Adrenal gland (tissue), 12 donors: ENCODE results near the gene FAIM2. TPM values are rescaled to one million over a fixed set of nuclear protein-coding genes. Genes with fewer than 3 reads are reported as not detected.

Experiments used
- DNase-seq, 7 donors: peaks; one replicate each; pipeline ENCODE4 v3.0.0-alpha.2; 2019 to 2020
- H3K27ac ChIP-seq, 5 donors: fragments of 200-600 bp; sonication (generic) in 4 of 5; 1 replicate in 3 of 5; 2 replicates in 2 of 5; pipeline versions ENCODE4 v1.5.1 to v1.8.0; 2016 to 2020; ENCODE audit warnings: mild to moderate bottlenecking in 1 of 5
- H3K27me3 ChIP-seq: fragments of 200-600 bp; 2 replicates; pipeline ENCODE4 v1.8.0; 2021
- H3K36me3 ChIP-seq, 2 donors: fragments of 200-600 bp; replicated peaks in 1 of 2; 1 replicate in 1 of 2; 2 replicates in 1 of 2; pipeline versions ENCODE4 v1.5.1 to v1.8.0; 2018 to 2022
- H3K4me1 ChIP-seq, 2 donors: fragments of 200-600 bp; replicated peaks in 1 of 2; 1 replicate in 1 of 2; 2 replicates in 1 of 2; pipeline versions ENCODE4 v1.5.1 to v1.8.0; 2018 to 2021
- H3K4me3 ChIP-seq, 4 donors: fragments of 200-600 bp; sonication (generic) in 3 of 4; one replicate each; pipeline ENCODE4 v1.5.1; 2016 to 2018
- H3K9me3 ChIP-seq, 3 donors: fragments of 200-600 bp; sonication (generic) in 1 of 3; replicated peaks in 1 of 3; 1 replicate in 2 of 3; 2 replicates in 1 of 3; pipeline versions ENCODE4 v1.5.1 to v1.8.0; 2016 to 2021
- CTCF ChIP-seq, 6 experiments: fragments of 450-650 bp in 4 of 6; fragments of 200-600 bp in 2 of 6; sonication (generic) in 1 of 6; IDR thresholded peaks; 1 replicate in 5 of 6; 2 replicates in 1 of 6; pipeline versions ENCODE4 v1.5.1 to v1.8.0; 2016 to 2021; ENCODE audit warnings: antibody characterized with exemption in 6 of 6, mild to moderate bottlenecking in 2 of 6, moderate library complexity in 1 of 6
- POLR2A ChIP-seq, 2 donors: fragments of 450-650 bp; IDR thresholded peaks; one replicate each; pipeline ENCODE4 v1.6.1; 2017; ENCODE audit warnings: antibody characterized with exemption in 2 of 2, mild to moderate bottlenecking in 2 of 2, moderate library complexity in 1 of 2
- WGBS, 4 donors: extraction: QIAGEN DNeasy Blood & Tissue Kit in 2 of 4; methylation state at CpG; one replicate each; pipeline versions ENCODE4 v1.1.5 to v1.1.7; 2013 to 2017; 5-methylcytosine and 5-hydroxymethylcytosine counted together
- intact Hi-C, 2 donors: fragments of 100-400 bp; cut with DNase I; formaldehyde crosslinking; loops; one replicate each; pipeline versions ENCODE4 v1.14.1 to v1.15.0; 2022 to 2023
- polyA plus RNA-seq, 3 donors: library from polyadenylated mRNA; stranded (reverse); fragments of 200-250 nt in 2 of 3; fragments of 350-450 nt in 1 of 3; fragmentation: Illumina TruSeq in 1 of 3; extraction: RNeasy Lipid Tissue Mini Kit (QIAGEN cat#74804) in 1 of 3; gene quantifications; one replicate each; pipeline ENCODE4 v1.2.3, GENCODE V29; 2013 to 2014
- total RNA-seq, 9 donors: library from RNA; depleted of rRNA in 4 of 9; stranded (reverse); fragments of >200 nt in 4 of 9; fragments of 120-200 nt in 1 of 9; fragmentation: NEBNext Ultra II Directional in 1 of 9; extraction: Animal tissue kit (Norgen Biotek cat#: 25700) in 1 of 9; gene quantifications; one replicate each; pipeline versions ENCODE4 v1.1.0 to v1.2.4, GENCODE V29; 2013 to 2023
- donor health status: healthy with polysubstance abuse.
- donor health status: Bipolar disorder and iron deficiency.
- donor health status: DM: yes; HTN: yes; CAD: no.
- donor health status: DM: no; HTN: no; CAD: no.
- donor health status: DM: no; HTN: no; CAD: no.
- donor health status: DM: yes; HTN: yes; CAD: no.

The FAIM2 gene
- total and polyA plus RNA-seq, 12 donors, result 0.35 to 50.8 (median 8.7) TPM

GRCh38 chr12:49917166-49917787 lies 13.6 kb upstream of the FAIM2 start:
- no peak overlapping the region for H3K4me3 ChIP-seq
- peaks cover 0 to 9% of the 10 kb centered on the region in 2 donors for H3K4me1 ChIP-seq
- DNase-seq, result no peak
- intact Hi-C loops, result no loop called here
- no peaks in the 10 kb centered on the region for H3K36me3 ChIP-seq
- no peak overlapping the region for H3K27ac ChIP-seq
- no peaks in the 10 kb centered on the region for H3K9me3 ChIP-seq
- 77 to 93% (median 88%) methylated on average over 11 to 12 of the region's 12 CpGs for WGBS, 4 donors
- TF ChIP-seq CTCF (IDR thresholded peaks at IDR 0.05) (no peak), POLR2A (IDR thresholded peaks at IDR 0.05) (no peak)
- H3K27me3 ChIP-seq, result no peaks in the 10 kb centered on the region

DNA sequence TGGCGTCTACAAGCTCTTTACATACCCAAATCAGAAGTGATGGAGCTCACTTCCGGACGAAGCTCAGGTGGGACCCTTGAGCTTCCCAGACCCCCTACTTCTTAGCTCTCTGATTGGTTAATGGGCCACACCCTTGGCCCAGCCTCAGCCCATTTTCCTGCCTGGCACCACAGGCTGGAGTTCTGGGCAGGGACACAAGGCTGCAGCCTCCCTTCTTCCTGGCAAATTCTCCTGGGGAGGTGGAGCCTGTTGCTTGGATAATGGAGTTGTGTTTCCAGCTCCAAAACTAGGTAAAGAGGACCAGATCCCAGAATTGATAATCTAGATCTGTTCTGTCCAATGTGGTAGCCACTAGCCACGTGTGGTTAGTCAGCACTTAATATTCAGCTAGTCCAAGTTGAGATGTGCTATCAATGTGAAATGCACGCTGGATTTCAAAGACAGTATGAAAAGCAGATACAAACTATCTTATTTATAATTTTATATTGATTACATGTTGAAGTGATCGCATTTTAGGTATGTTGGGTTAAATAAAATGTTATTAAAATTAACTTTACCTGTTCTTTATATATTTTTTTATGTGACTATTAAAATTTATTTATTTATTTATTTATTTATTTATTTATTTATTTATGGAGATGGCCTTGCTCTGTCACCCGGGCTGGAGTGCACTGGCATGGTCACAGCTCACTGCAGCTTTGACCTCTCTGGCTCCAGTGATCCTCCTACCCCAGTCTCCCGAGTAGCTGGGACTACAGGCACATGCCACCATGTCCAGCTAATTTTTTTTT lies 12.6 kb upstream of the FAIM2 start:
- Histone ChIP-seq H3K27me3 (no peaks in the 10 kb centered on the region), H3K4me3 (no peak overlapping the region), H3K27ac (no peak overlapping the region), H3K4me1 (peaks cover 0 to 6% of the 10 kb centered on the region in 2 donors), H3K36me3 (no peaks in the 10 kb centered on the region), H3K9me3 (no peaks in the 10 kb centered on the region)
- no peak for TF ChIP-seq CTCF (IDR thresholded peaks at IDR 0.05)
- TF ChIP-seq POLR2A (IDR thresholded peaks at IDR 0.05), result no peak
- WGBS, 4 donors, result 64 to 80% (median 71%) methylated on average over 8 of the region's 8 CpGs
- intact Hi-C loops, result no loop called here
- DNase-seq, result no peak

- TF ChIP-seq POLR2A (IDR thresholded peaks at IDR 0.05) (no peak), CTCF (IDR thresholded peaks at IDR 0.05) (no peak)
- intact Hi-C loops, result no loop called here
- H3K36me3 ChIP-seq, result no peaks in the 10 kb centered on the region
- H3K4me1 ChIP-seq, result peaks cover 0 to 4% of the 10 kb centered on the region in 2 donors
- no peak for DNase-seq
- 72 to 86% (median 81%) methylated on average over 15 to 16 of the region's 16 CpGs for WGBS, 4 donors
- H3K9me3 ChIP-seq, result no peaks in the 10 kb centered on the region
- no peak overlapping the region for H3K4me3 ChIP-seq
- no peaks in the 10 kb centered on the region for H3K27me3 ChIP-seq
- no peak overlapping the region for H3K27ac ChIP-seq
Observed at GRCh38 chr12:49912345-49913255, 8.9 kb upstream of the FAIM2 start.

DNA sequence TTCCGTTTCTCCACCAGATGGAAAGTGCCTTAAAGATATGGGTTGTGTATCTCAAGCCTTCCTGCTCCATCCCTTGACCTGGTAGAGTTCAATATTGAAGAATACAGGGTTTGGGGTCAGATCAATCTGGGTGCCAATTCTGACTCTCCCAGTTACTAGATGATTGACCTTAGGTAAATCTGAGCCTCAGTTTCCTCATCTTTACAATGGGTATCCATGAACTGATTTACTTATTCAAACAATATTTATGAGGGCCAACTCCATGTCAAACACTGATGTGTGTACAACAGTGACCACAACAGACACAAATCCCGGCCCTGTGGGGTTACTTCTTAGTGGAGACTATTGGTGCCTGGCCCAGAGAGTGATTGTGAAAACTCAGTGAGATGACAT lies 7.5 kb upstream of the FAIM2 start:
- no peak for DNase-seq
- H3K27ac ChIP-seq, result no peak overlapping the region
- H3K36me3 ChIP-seq, result no peaks in the 10 kb centered on the region
- no peaks in the 10 kb centered on the region for H3K9me3 ChIP-seq
- TF ChIP-seq POLR2A (IDR thresholded peaks at IDR 0.05) (no peak), CTCF (IDR thresholded peaks at IDR 0.05) (no peak)
- H3K27me3 ChIP-seq, result no peaks in the 10 kb centered on the region
- WGBS, 4 donors, result 89 to 100% (median 98%) methylated on average over 2 of the region's 2 CpGs
- H3K4me3 ChIP-seq, result no peak overlapping the region
- peaks cover 0 to 4% of the 10 kb centered on the region in 2 donors for H3K4me1 ChIP-seq
- intact Hi-C loops, result no loop called here
